Stimulated activated CD4-positive, alpha-beta T cell treated with anti-CD3 and anti-CD28 coated beads, Interleukin-15, amount 100 ng/mL, for 48 hours (primary cell): ENCODE measurements around the gene FN1.

ENCODE experiments used
- DNase-seq, 2 donors: peaks; one replicate each; pipeline ENCODE4 v3.0.0-alpha.2; 2020; ENCODE audit warnings: low read depth in 2 of 2

The FN1 gene

GRCh38 chr2:215383652-215384279 is 52.1 kb downstream of the FN1 start:
- DNase-seq = no peak

DNA sequence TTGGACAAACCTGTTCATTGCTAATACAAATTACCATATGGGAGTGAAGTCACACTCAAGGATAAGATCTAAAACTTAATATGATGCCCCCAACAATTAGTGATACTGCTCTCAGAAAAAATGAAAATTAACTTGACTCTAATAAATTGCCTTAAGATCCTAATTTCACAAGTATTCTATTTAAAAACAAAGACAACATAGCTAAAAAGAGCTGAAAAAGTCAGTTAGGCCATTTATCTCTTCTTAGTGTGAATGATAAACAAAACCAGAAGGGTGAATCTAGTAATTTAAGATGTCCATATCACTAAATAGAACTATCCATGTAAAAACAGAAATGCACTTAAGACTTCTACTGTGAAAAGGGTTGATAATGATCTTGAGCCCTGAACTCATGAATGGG is 53.4 kb downstream of the FN1 start:
- no peak for DNase-seq

- DNase-seq = no peak
These were observed 53.9 kb downstream of the FN1 start for GRCh38 chr2:215382011-215382410.

- no peak for DNase-seq
These were observed 55.2 kb downstream of the FN1 start for GRCh38 chr2:215380699-215381098.

- no peak for DNase-seq
These were observed 55.9 kb downstream of the FN1 start for GRCh38 chr2:215379948-215380347.

GRCh38 chr2:215379039-215379438 is 56.8 kb downstream of the FN1 start:
- no peak for DNase-seq

- no peak for DNase-seq
These were observed 57.8 kb downstream of the FN1 start for GRCh38 chr2:215378045-215378444.

- no peak for DNase-seq
These were observed 58.6 kb downstream of the FN1 start for GRCh38 chr2:215377283-215377682.

- no peak for DNase-seq
These were observed 59.6 kb downstream of the FN1 start for GRCh38 chr2:215376103-215376780.

DNA sequence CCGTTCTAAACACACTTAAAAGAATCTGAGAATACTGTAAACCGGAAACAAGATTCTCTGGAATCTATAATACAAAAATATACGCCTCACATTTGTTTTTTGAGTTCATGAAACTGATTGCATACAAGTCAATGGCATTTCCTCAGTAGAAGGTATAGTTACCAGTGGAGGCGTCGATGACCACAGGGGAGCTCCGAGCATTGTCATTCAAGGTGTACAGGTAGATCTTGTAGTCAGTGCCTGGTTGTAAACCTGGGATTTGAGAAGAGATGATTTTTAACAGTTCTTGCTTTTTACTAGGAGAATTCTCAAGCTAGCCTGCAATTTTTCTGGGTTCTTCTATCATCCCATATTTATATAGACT is 60.4 kb downstream of the FN1 start:
- DNase-seq = no peak

DNA sequence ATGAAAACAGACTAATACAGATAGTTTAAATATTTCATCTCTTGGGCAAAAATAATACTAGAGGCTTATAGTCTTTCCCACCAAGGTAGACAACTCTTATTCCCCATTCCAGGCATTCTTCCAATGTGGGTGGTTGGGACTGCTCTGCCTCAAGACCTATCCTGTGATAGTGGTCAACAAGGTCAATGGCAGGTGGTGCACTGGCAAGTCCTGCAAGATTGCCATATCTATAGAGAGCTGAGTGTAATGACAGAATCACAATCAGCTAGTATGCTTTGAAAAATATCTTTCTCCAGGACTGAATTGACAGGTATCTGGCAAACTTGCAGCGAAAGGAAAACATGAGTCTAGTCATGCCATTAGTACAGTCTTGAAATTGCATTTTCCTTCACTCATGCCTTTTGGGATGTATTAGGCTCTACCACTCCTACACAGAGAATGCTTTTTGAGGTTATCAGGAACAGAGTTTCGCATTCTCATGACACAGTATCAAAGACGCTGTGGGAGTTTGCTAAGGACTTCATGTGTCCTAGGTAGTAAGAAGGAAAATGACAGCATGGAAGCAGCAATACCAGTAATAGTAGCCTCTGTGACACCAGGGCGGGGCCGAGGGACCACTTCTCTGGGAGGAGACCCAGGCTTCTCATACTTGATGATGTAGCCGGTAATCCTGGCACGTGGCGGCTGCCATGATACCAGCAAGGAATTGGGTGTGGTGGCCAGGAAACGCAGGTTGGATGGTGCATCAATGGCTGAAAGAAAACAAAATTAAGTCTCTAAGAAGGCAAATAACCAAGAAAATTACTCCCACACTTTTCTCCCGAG is 61.0 kb downstream of the FN1 start:
- DNase-seq = no peak

GRCh38 chr2:215374002-215374401 is 61.9 kb downstream of the FN1 start:
- DNase-seq = no peak

DNA sequence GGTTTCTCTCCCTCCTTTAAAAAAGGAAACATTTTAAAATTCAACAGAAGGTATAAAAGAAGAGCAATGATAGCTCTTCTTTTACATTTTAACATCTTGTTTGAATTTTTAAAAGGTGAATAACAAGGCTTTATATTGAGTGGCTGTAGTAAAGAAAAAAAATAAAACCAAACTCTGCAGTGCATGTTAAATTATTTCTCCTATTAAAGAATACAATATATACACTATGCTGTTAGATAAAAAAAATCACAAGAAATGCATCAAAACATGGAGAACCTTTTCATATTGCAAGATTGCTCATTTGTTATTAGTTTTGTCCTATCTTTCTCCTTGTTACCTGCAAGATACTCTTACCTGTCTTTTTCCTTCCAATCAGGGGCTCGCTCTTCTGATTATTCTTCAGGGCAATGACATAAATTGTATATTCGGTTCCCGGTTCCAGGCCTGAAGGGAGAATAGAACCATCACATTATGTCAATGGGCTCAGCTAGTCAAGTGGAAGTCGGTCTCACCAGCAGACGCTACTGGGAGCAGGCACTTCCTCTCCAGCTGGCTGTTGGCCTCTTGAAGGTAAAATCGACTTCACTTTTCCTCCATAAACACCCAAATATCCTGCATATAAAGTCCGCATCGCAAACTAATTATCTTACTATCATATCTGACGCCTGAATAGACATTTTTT is 62.8 kb downstream of the FN1 start:
- no peak for DNase-seq

DNA sequence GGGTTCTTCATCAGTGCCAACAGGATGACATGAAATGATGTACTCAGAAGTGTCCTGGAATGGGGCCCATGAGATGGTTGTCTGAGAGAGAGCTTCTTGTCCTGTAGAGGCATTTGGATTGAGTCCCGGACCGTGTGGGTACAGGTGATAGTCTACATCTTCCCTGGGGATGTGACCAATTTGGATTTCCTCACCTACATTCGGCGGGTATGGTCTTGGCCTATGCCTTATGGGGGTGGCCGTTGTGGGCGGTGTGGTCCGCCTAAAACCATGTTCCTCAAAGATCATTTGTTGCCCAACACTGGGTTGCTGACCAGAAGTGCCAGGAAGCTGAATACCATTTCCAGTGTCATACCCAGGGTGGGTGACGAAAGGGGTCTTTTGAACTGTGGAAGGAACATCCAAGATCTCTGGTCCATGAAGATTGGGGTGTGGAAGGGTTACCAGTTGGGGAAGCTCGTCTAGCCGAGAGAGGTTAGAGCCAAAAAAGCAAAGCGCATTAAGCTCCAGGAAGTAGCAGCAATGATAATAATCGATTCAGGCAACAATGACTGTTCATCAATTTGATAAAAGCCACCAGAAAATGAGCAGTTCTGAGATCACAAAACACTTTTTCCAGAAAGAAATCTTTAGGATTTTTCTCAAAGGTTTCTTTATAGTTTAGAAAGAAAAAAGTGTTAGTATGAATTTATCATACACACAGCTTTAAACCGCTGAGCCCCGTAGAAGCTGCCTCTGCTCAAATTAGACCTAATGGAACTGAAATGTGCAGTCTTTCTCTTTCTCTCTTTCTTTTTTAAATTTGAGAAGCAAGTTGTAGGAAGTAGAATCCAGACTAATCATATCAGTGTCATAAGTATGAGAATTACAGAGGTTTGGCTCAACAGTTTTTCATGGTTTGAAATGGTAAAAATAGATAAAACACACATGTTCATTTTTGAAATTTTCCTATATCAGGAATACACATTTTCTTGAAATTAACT is 63.7 kb downstream of the FN1 start:
- no peak for DNase-seq

DNA sequence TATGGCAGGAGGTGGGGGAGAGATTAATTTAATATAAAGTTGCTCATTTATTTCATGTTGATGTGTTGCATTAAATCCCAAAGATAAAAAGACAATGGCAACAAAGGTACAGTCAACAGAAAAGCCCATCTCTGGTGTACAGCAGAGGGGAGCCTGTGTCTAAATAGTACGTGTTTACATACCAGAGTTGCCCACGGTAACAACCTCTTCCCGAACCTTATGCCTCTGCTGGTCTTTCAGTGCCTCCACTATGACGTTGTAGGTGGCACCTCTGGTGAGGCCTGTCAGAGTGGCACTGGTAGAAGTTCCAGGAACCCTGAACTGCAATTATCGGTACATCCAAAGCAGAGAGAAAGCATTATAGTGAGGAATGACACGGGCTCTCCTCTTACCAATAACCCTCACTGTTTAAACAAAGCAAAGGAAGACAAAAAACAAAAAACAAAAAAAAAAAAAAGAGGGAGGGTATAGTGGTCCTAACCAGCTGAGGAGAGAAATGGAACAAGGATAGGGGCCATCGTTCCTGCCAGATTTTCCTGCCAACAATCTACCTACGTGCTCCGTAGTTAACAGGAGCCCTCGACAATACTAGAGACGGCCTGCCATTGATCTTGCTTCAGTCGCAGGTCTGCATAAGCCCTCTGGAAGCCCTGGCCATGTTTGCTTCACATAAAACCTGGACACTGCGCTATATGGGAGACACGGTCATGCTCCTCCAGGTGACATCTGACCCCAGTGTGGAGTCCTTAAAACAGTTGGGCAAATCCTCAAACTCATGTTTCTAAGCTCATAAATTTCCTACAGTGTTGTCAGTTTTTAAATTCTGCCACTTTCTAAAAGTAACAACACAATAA is 65.5 kb downstream of the FN1 start:
- DNase-seq = no peak

DNA sequence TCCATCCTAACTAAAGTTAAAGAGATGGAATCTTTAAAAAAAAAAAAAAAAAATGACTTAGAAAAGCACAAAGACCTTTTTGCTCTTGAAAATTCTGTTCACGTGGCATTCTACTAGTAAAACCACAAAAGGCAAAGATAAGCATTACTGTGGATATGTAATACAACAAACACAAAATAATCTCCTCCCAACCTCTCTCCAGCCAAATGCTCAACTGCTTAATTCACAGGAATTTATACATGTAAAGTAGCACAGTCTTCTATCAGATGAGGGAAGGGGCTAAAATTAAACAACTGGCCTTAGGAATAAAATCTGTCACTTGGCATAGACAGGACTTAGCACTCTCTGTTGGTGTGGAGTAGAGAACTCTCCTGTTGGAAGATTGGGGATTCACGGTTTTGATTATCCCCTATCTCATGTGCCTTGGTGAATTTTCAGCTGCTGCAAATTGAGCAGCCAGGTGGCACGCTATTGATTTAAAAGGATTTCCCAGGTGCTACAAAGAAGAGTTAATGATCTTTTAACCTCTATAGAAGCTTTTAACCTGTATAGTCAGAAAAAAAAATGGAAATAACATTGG is 66.6 kb downstream of the FN1 start:
- DNase-seq = no peak

GRCh38 chr2:215368493-215368809 is 67.4 kb downstream of the FN1 start:
- no peak for DNase-seq

DNA sequence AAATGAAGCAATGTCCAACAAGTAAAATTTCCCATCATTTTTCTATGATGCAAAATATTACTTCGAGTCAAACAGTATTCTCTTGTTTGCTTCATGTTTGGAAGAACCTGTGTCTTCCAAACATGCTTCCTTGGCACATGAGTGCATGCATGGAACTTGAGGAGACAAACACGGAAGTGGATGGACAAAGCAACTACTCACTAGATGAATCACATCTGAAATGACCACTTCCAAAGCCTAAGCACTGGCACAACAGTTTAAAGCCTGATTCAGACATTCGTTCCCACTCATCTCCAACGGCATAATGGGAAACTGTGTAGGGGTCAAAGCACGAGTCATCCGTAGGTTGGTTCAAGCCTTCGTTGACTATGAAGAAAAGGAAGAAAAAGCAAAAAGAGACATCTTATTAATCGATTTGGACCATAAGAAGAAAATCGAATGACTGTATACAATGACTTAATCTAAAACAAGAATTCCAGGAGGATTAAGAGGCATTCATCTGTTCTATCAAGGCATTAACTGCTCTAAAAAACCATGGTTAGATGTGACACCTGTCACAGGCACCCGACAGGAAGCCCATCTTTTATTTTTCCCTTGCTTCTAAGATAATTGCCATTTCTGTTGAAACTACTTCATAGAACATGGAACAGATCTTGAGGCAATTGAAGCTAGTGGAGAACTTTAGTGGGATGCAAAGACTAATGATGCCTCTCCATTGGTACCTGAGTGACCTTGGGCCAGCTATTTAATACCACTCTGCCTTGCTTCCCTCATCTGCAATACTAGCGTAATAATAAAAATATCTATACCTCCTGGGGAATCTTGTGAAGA is 68.0 kb downstream of the FN1 start:
- DNase-seq = no peak

DNA sequence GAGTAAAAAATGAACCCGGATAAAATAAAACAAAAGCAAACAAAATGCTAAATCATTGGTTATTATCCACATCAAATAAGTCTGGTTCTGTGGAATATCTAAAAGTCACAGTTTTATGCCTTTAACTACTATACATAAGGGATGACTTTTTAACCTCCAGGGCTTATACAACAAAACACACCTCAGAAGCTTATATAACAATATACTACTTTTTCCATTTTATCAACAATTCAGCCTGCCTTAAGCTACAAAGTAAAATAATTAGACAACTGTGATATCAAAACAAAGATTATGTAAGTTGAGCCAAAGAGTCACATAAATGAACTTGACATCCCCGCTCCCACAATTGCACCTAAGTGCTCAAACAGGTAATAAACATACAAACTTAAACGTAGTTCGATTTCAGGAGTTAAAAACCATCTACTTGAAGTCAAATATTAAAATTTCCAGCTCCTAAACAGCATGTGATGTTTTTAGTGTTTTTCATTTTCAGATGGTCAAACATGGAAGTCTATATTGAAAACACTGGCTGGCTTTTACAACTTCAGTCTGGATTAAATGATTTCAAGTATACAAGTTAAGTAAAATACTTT is 69.3 kb downstream of the FN1 start:
- DNase-seq = no peak
